LNCAP (cell line): Measurements from ENCODE around the gene CFAP45.

ENCODE experiments used
- TF ChIP-seq, protein P1 (sequence below): fragments of 450-650 bp; IDR thresholded peaks from 2 replicates; pipeline ENCODE4 v1.5.1; 2017; ENCODE audit warnings: mild to moderate bottlenecking

The CFAP45 gene

DNA sequence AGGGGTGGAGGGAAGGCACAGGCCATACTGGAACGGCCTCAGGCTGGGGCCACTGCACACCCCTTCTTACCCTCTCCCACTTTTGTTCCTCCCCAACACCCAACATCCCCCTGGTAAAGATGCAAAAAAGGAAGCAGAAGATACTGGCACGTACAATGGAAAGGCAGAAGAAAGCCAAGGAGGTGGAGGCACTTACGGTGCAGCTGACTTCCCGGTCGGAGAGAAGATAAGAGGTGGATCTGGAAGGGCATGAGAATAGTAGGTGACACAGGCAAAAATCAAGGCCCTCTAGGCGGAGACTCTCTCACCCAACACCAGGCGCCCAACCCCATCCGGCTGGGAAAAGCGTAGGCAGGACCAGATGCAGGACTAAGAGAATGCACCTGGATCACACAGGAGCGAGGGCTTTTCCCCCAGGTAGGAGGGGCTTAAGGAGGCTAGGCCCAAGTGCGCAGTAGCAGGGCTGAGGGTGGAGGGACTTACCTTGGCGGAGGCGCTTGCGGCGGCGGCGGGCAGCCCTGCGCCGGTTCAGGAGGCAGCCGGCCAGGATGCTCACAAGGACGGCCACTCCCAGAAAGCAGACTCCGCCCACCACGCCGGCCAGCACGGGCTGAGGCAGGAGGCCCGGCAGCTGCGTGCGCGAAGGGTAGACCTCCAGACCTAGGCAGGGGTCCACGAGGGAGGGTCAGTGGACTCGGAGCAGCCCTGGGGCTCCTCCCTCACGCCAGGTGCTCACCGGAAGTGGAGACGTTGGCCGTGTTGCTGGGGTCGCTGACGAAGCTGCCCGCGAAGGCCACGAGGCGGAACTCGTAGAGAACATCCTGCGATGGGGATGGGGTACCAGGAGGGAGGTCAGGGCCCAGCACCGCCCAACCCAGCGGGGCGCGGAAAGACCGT lies 29.4 kb upstream of the CFAP45 start:
- TF ChIP-seq, protein P1, sequence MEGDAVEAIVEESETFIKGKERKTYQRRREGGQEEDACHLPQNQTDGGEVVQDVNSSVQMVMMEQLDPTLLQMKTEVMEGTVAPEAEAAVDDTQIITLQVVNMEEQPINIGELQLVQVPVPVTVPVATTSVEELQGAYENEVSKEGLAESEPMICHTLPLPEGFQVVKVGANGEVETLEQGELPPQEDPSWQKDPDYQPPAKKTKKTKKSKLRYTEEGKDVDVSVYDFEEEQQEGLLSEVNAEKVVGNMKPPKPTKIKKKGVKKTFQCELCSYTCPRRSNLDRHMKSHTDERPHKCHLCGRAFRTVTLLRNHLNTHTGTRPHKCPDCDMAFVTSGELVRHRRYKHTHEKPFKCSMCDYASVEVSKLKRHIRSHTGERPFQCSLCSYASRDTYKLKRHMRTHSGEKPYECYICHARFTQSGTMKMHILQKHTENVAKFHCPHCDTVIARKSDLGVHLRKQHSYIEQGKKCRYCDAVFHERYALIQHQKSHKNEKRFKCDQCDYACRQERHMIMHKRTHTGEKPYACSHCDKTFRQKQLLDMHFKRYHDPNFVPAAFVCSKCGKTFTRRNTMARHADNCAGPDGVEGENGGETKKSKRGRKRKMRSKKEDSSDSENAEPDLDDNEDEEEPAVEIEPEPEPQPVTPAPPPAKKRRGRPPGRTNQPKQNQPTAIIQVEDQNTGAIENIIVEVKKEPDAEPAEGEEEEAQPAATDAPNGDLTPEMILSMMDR, result no peak

DNA sequence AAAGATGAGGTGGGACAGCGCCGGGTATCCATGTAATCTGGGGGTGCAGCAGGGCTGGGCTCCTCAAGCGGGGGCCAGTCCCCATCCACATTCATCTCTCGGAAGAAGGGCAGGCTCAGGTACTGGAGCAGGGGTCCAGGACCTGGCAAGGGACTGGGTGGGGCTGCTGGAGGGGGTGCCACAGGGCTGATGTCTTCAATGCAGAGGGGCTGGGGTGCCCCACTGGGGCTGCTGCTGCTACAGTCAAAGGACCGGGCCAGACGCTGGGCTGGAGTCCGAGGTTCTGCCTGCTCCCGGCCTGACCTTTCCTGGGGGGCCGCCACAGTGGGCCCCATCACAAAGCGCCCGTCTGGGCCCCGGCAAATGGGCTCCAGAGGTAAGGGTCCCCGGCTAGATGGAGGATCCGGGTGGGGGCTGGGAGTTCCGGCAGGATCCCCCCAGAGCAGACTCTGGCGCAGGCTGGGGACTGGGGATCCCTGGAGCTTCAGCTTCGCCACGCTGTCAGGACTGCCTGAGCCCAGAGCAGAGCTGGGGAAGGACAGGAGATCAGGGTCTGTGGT lies 28.6 kb upstream of the CFAP45 start:
- TF ChIP-seq, protein P1, result no peak

DNA sequence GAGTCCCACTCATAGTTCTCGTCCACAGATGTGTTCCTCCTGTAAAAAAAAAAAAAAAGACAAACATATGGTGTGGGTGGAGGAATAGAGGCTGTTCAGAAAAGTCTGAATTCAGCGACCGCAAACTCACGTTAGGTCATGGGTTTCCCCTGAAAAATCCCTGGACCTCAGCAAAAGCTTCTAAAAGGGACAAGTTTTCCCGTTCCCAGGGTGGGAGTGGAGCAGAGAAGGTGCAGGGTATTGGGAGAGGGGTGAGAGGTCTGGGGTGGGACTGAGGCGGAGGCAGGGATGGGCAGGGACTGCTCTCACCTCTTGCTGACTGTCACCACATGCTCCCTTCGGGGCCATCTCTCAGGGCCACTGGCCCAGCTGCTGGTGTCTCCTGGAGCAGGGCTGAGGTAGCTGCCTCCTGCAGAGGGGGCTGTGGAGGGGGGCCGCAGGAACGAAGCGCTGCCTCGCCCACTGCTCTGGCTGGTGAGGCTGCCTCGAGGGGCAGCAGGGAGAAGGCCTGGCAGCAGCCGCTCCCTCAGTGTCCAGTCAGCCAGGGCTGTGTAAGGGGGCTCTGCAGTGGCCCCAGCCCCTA lies 28.0 kb upstream of the CFAP45 start:
- TF ChIP-seq, protein P1, result no peak

DNA sequence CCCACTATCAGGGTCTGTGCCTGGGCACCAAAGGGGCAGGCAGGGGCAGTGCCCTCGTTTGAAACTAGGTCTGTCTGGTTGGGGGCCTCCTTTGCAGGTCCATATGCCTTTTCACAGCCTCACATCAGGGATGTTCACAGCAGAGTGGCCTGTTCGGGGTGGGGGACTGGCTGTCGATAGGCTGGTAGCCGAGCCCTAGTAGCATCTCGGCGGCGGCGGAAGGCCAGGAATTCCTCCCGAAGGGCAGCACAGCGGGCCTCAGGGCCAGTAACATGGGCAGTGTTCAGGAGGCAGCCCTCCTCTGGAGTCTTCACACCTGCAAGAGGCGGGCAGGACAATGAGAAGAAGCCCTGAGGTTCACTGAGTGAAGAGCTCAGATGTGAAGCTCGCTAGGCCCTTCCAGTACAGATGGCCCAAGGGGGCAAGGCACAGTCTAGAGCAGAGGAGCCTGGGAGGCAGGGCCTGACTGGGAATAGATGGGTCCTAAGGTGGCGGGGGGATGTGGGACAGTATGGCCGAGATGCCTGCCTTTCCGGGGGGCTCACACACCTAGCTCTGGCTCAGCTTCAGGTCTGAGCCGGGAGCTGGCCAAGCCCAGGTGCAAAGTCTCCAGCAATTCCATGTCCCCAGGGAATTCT lies 27.4 kb upstream of the CFAP45 start:
- TF ChIP-seq, protein P1, result no peak

DNA sequence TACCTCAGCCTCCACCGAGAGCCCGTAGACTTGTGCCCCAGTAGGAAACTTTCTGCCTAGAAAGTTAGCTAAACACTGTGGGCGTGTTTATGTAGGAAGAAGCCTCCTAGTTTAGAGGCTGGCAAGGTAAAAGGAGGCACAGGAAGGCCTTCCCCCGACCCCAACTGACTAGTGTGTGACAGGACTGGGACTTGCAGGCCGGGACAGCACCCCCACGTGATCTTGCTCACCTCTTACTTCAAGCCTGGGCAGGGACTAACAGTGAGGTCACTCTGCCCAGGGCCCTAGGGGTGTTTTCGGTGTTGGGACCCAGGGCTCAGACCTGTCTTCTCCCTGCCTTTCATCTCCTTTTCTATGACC lies 25.7 kb upstream of the CFAP45 start:
- TF ChIP-seq, protein P1, result no peak

DNA sequence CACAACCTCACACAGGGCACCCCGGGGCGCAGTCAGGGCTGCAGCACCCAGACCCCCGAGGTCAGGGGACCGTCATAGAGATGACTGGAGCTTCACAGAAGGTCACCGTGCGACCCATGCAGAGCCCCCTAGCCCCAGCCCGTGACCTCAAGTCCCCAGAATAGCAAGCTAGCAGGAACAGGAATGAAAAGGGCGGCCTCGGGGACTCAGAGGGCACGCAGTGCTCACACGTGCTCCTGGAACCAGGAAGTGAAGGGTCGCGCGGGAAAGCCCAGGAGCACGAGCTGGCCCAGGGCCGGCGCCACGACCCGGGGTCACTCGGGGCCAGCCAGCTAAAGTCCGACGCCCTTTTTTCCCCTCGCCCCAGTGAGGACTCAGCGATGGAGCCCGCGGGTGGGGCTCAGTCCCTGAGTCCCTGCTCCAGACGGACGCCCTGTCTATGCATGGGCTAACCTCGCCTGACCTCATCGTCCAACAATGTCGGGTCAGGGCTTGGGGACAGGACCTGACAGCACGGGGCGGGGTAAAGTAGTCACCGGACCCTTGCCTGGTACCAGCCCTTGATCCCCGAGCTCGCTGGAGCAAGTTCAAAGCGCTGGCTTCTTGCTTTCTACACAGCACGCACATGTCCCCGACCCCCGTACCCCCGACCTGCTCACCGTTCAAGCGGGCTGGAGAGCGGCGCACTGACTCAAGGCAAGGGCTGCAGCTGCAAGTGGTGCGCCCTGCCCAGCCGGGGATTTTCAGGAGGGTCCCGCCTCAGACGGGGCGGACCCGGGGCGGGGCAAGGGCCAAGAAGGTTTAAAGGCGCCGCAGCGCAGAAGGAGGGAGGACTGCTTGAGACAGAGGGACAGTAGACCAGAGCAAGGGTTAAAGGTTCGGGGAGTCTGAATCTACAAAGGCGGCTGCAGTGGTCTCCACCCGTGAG lies 25.1 kb upstream of the CFAP45 start, which contains the start of gene TAGLN2:
TSS of gene TAGLN2 (minus strand) at position 717 of the 928 bp plus-strand sequence. CDS start 4,998 bp downstream, outside the sequence.
- TF ChIP-seq, protein P1, result no peak
